HepG2 (cell line): ENCODE measurements around the gene LRRC27. TPM values are rescaled to one million over a fixed set of nuclear protein-coding genes. Genes with fewer than 3 reads are reported as not detected.

ENCODE experiments used
- ATAC-seq: fragments of 200-7000 bp; cut with Tn5 transposase; 3 replicates; pipeline ENCODE4 v1.9.1; 2020; ENCODE audit warnings: mild to moderate bottlenecking, moderate library complexity
- BruUV-seq: library from RNA; stranded (reverse); fragments of 400-500 nt; replicated peaks from 2 replicates; lab custom pipeline; 2021; lab: Mats Ljungman, UMichigan
- CTCF ChIA-PET: fragments of 300-600 bp; formaldehyde crosslinking; extraction: SDS; loops from one replicate; lab custom pipeline; 2021; ENCODE audit warnings: low total read pairs, inconsistent platforms, low intra/inter-chr PET ratio; lab: Yijun Ruan, JAX
- POLR2A ChIA-PET: fragments of 350-600 bp; sonication (Branson Sonifier 250); formaldehyde crosslinking; loops from one replicate; lab custom pipeline; 2020; ENCODE audit warnings: antibody characterized with exemption, inconsistent platforms; lab: Yijun Ruan, JAX
- DNase-seq: peaks from one replicate; pipeline ENCODE4 v3.0.0-alpha.2; 2015; ENCODE audit warnings: low spot score
- FAIRE-seq: peaks from 3 replicates; lab custom pipeline; 2011; peaks lifted over from hg19 to GRCh38; lab: Jason Lieb, UNC
- H2AFZ ChIP-seq: one replicate; pipeline ENCODE4 v1.6.1; 2011; ENCODE audit warnings: low read length, inconsistent platforms
- H3K27ac ChIP-seq: fragments of 300-600 bp; 3 replicates; pipeline ENCODE4 v1.8.0; 2011; ENCODE audit warnings: mixed run types, mild to moderate bottlenecking, mixed read lengths, low read length, inconsistent platforms; ENCODE audit not compliant: insufficient read depth; ENCODE audit errors: extremely low read length
- H3K27me3 ChIP-seq, 2 experiments: fragments of 200-600 bp in 1 of 2; 2 replicates in 1 of 2; 3 replicates in 1 of 2; pipeline versions ENCODE4 v1.6.0 to v1.8.0; 2011; ENCODE audit warnings: low read length in 2 of 2, mild to moderate bottlenecking in 2 of 2, moderate library complexity in 2 of 2, inconsistent platforms in 1 of 2; ENCODE audit not compliant: insufficient read depth in 2 of 2, control insufficient read depth in 1 of 2
- H3K36me3 ChIP-seq, 2 experiments: fragments of 200-600 bp in 1 of 2; replicated peaks in 1 of 2; 2 replicates in 1 of 2; 3 replicates in 1 of 2; pipeline versions ENCODE4 v1.5.1 to v1.8.0; 2011; ENCODE audit warnings: low read length in 2 of 2, inconsistent platforms in 1 of 2; ENCODE audit not compliant: insufficient read depth in 2 of 2, control insufficient read depth in 1 of 2
- H3K4me1 ChIP-seq: 2 replicates; pipeline ENCODE4 v1.5.1; 2012; ENCODE audit warnings: low read length, inconsistent platforms; ENCODE audit not compliant: insufficient read depth
- H3K4me2 ChIP-seq: 2 replicates; pipeline ENCODE4 v1.6.0; 2011; ENCODE audit warnings: low read depth, low read length, inconsistent platforms
- H3K4me3 ChIP-seq, 3 experiments: fragments of 200-600 bp in 1 of 3; sonication (generic), shearing (Covaris generic) in 1 of 3; replicated peaks in 1 of 3; 2 replicates each; pipeline ENCODE4 v1.5.1; 2011 to 2016; ENCODE audit warnings: low read length in 3 of 3, inconsistent platforms in 2 of 3, low read depth in 2 of 3, mild to moderate bottlenecking in 2 of 3, control low read depth in 1 of 3, mixed read lengths in 1 of 3; ENCODE audit not compliant: insufficient read depth in 1 of 3
- H3K79me2 ChIP-seq: one replicate; pipeline ENCODE4 v1.6.1; 2011; ENCODE audit warnings: low read length, inconsistent platforms; ENCODE audit not compliant: insufficient read depth
- H3K9ac ChIP-seq: 2 replicates; pipeline ENCODE4 v1.6.0; 2011; ENCODE audit warnings: mild to moderate bottlenecking, low read depth, low read length, inconsistent platforms; ENCODE audit not compliant: insufficient read depth
- H3K9me3 ChIP-seq: 2 replicates; pipeline ENCODE4 v1.5.1; 2012; ENCODE audit warnings: mild to moderate bottlenecking, low read length
- H4K20me1 ChIP-seq: 2 replicates; pipeline ENCODE4 v1.6.0; 2011; ENCODE audit warnings: inconsistent platforms, mild to moderate bottlenecking, low read length, moderate library complexity; ENCODE audit not compliant: insufficient read depth
- BHLHE40 ChIP-seq: IDR thresholded peaks from 2 replicates; pipeline ENCODE4 v1.6.1; 2011; ENCODE audit warnings: low read length, improper control_type of control experiment
- DNMT1 ChIP-seq: sonication (generic); formaldehyde crosslinking; IDR thresholded peaks from 2 replicates; pipeline ENCODE4 v1.5.1; 2020; ENCODE audit warnings: mild to moderate bottlenecking, missing genetic modification reagents
- FOSL2 ChIP-seq: sonication (generic); formaldehyde crosslinking; IDR thresholded peaks from 2 replicates; pipeline ENCODE4 v1.4.0; 2020; ENCODE audit warnings: missing genetic modification reagents
- PHF21A ChIP-seq: sonication (generic); formaldehyde crosslinking; IDR thresholded peaks from 2 replicates; pipeline ENCODE4 v1.5.0; 2020; ENCODE audit warnings: mild to moderate bottlenecking, missing genetic modification reagents
- RNF2 ChIP-seq: fragments of 450-650 bp; conservative IDR thresholded peaks from 2 replicates; pipeline ENCODE4 v1.6.1; 2016; ENCODE audit warnings: low read depth
- ZFP36L1 ChIP-seq: sonication (generic); formaldehyde crosslinking; IDR thresholded peaks from 2 replicates; pipeline ENCODE4 v1.8.0; 2022; ENCODE audit warnings: mild to moderate bottlenecking, missing genetic modification reagents, moderate library complexity
- ZNF160 ChIP-seq: sonication (generic); formaldehyde crosslinking; IDR thresholded peaks from 2 replicates; pipeline ENCODE4 v1.8.0; 2022; ENCODE audit warnings: mild to moderate bottlenecking, inconsistent platforms, missing genetic modification reagents
- ZNF260 ChIP-seq: sonication (generic); formaldehyde crosslinking; IDR thresholded peaks from 2 replicates; pipeline ENCODE4 v1.4.0; 2020; ENCODE audit warnings: missing genetic modification reagents, low read depth, mild to moderate bottlenecking, borderline replicate concordance
- ZNF275 ChIP-seq: sonication (generic); formaldehyde crosslinking; IDR thresholded peaks from 2 replicates; pipeline ENCODE4 v1.8.0; 2022; ENCODE audit warnings: missing genetic modification reagents, mild to moderate bottlenecking, inconsistent platforms, borderline replicate concordance
- ZNF318 ChIP-seq: sonication (generic); formaldehyde crosslinking; IDR thresholded peaks from 2 replicates; pipeline ENCODE4 v1.4.0; 2020; ENCODE audit warnings: mild to moderate bottlenecking, missing genetic modification reagents
- ZNF441 ChIP-seq: sonication (generic); formaldehyde crosslinking; IDR thresholded peaks from 2 replicates; pipeline ENCODE4 v1.7.0; 2021; ENCODE audit warnings: missing genetic modification reagents, borderline replicate concordance
- ZNF484 ChIP-seq: sonication (generic); formaldehyde crosslinking; IDR thresholded peaks from 2 replicates; pipeline ENCODE4 v1.5.1; 2020; ENCODE audit warnings: mild to moderate bottlenecking, low read depth, missing genetic modification reagents, borderline replicate concordance
- ZNF569 ChIP-seq: sonication (generic); formaldehyde crosslinking; IDR thresholded peaks from 2 replicates; pipeline ENCODE4 v1.5.0; 2020; ENCODE audit warnings: mild to moderate bottlenecking, missing genetic modification reagents, moderate library complexity, borderline replicate concordance
- WGBS: methylation state at CpG from one replicate; pipeline ENCODE4 v1.1.6; 2017; ENCODE audit warnings: low lambda C conversion rate; 5-methylcytosine and 5-hydroxymethylcytosine counted together
- in situ Hi-C: cut with HindIII; loops from 2 replicates; pipeline ENCODE4 v1.10.0; 2017; ENCODE audit warnings: low pct_unique_long_range_greater_than_20kb; ENCODE audit not compliant: extremely low pct_ligation_motif_present
- intact Hi-C: fragments of 100-400 bp; cut with micrococcal nuclease; formaldehyde crosslinking; loops from one replicate; pipeline ENCODE4 v1.10.0; 2022; ENCODE audit not compliant: unreplicated experiment
- polyA plus RNA-seq, 8 experiments: library from polyadenylated mRNA; depleted of rRNA in 3 of 8; stranded (reverse) in 7 of 8; unstranded in 1 of 8; fragments of >200 nt; fragmentation: Illumina TruSeq in 4 of 8; extraction: Trizol in 4 of 8; gene quantifications; 2 replicates each; pipeline versions ENCODE4 v1.2.1 to v1.2.3, GENCODE V29; 2011 to 2016; ENCODE audit warnings: low read depth in 4 of 8, missing spikeins in 1 of 8, mixed read lengths in 1 of 8; ENCODE audit not compliant: insufficient read depth in 1 of 8
- total RNA-seq, 5 experiments: library from RNA; depleted of rRNA; stranded (reverse); fragments of >200 nt; fragmentation: Illumina TruSeq; extraction: Trizol; gene quantifications; 2 replicates each; pipeline ENCODE4 v1.2.3, GENCODE V29; 2016; ENCODE audit warnings: low read depth in 1 of 5

The LRRC27 gene
- total and polyA plus RNA-seq, 2 of the 13 experiments (the other 11 are each of a cell fraction or from before 2014, with no cell fraction given): 4.2 to 4.6 TPM

GRCh38 chr10:132300582-132300981 lies 31.4 kb upstream of the LRRC27 start:
- Histone ChIP-seq H3K9ac (no peak overlapping the region), H2AFZ (no peak overlapping the region), H3K27ac (no peak overlapping the region), H3K4me3 (no peak overlapping the region), H3K36me3 (no peaks in the 10 kb centered on the region), H4K20me1 (no peaks in the 10 kb centered on the region), H3K9me3 (no peaks in the 10 kb centered on the region), H3K4me2 (no peak overlapping the region), H3K27me3 (no peaks in the 10 kb centered on the region), H3K4me1 (no peaks in the 10 kb centered on the region), H3K79me2 (peaks cover 3% of the 10 kb centered on the region)
- no peak for FAIRE-seq
- TF ChIP-seq FOSL2 (CRISPR knock-in tag): no peak
- no peak for TF ChIP-seq ZNF318 (CRISPR knock-in tag)
- TF ChIP-seq ZNF275: no peak
- no peak for TF ChIP-seq DNMT1
- TF ChIP-seq ZNF441: no peak
- no peak for TF ChIP-seq ZFP36L1 (CRISPR knock-in tag)
- TF ChIP-seq PHF21A (CRISPR knock-in tag): no peak
- TF ChIP-seq ZNF260 (CRISPR knock-in tag): no peak
- TF ChIP-seq ZNF569: no peak
- no peak for TF ChIP-seq ZNF484
- TF ChIP-seq ZNF160: no peak
- no peak for TF ChIP-seq RNF2
- no peak for TF ChIP-seq BHLHE40
- ATAC-seq: no peak
- BruUV-seq: no TSS peak
- in situ Hi-C loops (no loop called here), intact Hi-C loops (no loop called here)
- 68% methylated on average over 10 of the region's 10 CpGs for WGBS
- CTCF ChIA-PET: no interaction called here
- POLR2A ChIA-PET: no interaction called here
- DNase-seq: no peak
